Choroid plexus epithelial cell (primary cell): ENCODE measurements around the gene SLC4A8.

Experiments used
- DNase-seq: peaks from one replicate; pipeline ENCODE4 v3.0.0-alpha.2; 2010; ENCODE audit warnings: low read depth
- H3K4me3 ChIP-seq: 2 replicates; pipeline ENCODE4 v1.5.1; 2011; ENCODE audit warnings: low read depth, mild to moderate bottlenecking, control low read depth, low read length, moderate library complexity
- TF ChIP-seq, protein P1 (sequence below): conservative IDR thresholded peaks from 2 replicates; pipeline ENCODE4 v1.5.1; 2011; ENCODE audit warnings: low read depth, mild to moderate bottlenecking, control low read depth, inconsistent platforms, low read length, moderate library complexity

SLC4A8 gene

DNA sequence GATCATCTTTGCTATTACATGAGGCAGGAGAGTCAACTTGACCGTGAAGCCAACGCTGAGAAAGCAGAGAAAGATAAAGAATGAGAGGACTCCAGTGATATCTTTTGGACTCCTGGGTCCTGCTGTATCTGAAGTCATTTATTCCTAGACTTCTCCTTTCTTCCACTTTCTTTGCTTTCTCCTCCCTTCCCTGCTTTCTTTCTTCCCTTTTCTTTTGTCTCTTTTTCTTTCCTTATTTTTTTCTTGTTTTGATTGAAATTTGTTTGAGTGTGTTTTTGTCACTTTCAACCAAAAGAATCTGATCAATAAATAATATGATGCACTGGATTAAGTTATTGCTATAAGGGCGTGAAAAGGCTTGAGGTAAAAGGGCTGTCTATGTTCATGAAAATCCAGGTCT is 20.0 kb upstream of the SLC4A8 start:
- DNase-seq, result no peak
- TF ChIP-seq, protein P1, sequence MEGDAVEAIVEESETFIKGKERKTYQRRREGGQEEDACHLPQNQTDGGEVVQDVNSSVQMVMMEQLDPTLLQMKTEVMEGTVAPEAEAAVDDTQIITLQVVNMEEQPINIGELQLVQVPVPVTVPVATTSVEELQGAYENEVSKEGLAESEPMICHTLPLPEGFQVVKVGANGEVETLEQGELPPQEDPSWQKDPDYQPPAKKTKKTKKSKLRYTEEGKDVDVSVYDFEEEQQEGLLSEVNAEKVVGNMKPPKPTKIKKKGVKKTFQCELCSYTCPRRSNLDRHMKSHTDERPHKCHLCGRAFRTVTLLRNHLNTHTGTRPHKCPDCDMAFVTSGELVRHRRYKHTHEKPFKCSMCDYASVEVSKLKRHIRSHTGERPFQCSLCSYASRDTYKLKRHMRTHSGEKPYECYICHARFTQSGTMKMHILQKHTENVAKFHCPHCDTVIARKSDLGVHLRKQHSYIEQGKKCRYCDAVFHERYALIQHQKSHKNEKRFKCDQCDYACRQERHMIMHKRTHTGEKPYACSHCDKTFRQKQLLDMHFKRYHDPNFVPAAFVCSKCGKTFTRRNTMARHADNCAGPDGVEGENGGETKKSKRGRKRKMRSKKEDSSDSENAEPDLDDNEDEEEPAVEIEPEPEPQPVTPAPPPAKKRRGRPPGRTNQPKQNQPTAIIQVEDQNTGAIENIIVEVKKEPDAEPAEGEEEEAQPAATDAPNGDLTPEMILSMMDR, result no peak
- H3K4me3 ChIP-seq, result no peak overlapping the region

DNA sequence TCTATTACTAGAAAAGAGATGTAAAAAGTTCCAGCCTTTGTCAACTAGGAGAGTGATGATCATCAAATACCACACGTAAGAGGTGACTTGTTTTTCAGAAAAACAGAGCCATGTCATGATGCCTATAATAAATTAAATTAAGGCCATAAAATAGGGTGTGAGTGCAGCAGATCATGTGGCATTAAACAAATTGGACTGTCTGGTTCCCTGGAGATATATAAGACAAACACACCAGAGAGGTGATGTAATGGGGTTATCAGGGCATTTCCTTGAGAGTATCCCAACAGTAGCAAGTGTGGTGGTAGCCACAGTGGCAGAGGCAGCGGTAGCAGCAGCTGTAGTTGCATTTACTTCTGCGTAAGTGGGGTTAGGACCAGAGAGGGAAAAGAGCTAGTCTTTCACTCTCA is 18.8 kb upstream of the SLC4A8 start:
- H3K4me3 ChIP-seq, result no peak overlapping the region
- DNase-seq, result no peak
- TF ChIP-seq, protein P1, result no peak

DNA sequence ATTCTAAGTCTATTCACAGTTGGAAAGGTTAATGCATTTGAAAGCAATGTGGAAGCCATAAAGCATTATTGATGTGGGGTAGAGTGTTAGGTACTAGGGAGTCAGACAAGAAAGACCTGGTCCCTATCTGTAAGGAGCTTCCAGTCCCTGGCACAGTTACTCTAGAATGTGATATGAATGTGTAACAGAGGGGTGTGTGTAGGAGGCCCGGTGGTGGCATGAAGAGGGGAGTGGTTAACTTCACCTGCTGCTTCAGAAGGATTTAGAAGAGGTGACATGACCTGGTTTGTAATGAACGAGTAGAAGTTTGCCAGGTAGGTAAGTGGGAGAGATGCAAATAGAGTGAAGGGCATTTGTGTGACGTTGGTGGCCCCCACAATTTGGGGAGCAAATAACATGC is 18.3 kb upstream of the SLC4A8 start:
- DNase-seq, result no peak
- H3K4me3 ChIP-seq, result no peak overlapping the region
- TF ChIP-seq, protein P1, result no peak

- TF ChIP-seq, protein P1, result no peak
Observed at GRCh38 chr12:51406859-51407258, 17.8 kb upstream of the SLC4A8 start.

GRCh38 chr12:51407604-51408003 is 17.0 kb upstream of the SLC4A8 start:
- TF ChIP-seq, protein P1, result no peak
- no peak for DNase-seq
- no peak overlapping the region for H3K4me3 ChIP-seq

More at GRCh38 chr12:51406859-51407258, 17.8 kb upstream of the SLC4A8 start:
- no peak for DNase-seq
- no peak overlapping the region for H3K4me3 ChIP-seq

- TF ChIP-seq, protein P1, result no peak
- no peak for DNase-seq
- H3K4me3 ChIP-seq, result no peak overlapping the region
Observed at GRCh38 chr12:51409846-51410245, 14.8 kb upstream of the SLC4A8 start.

DNA sequence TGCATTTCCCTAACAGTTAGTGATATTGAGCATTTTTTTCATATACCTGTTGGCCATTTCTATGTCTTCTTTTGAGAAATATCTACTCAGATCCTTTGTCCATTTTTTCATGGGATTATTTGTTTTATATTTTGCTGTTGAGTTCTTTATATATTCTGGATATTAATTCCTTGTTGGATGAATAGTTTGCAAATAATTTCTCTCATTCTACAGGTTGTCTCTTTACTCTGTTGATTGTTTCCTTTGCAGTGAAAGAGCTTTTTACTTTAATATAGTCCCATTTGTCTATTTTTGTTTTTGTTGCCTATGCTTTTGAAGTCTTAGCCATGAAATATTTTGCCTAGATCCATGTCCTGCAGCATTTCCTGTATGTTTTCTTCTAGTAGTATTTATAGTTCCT is 11.5 kb upstream of the SLC4A8 start:
- H3K4me3 ChIP-seq, result no peak overlapping the region
- TF ChIP-seq, protein P1, result no peak

More for the DNA sequence above, 11.5 kb upstream of the SLC4A8 start:
- DNase-seq, result no peak
